SK-N-SH (cell line): ENCODE data around the gene COLEC11. TPM values are rescaled to one million over a fixed set of nuclear protein-coding genes. Genes with fewer than 3 reads are reported as not detected.

Source experiments
- CTCF ChIA-PET: fragments of 300-600, 350-600 bp; formaldehyde crosslinking; extraction: SDS; loops from one replicate; lab custom pipeline; 2021; lab: Yijun Ruan, JAX
- POLR2A ChIA-PET: fragments of 350-600 bp; sonication (Branson Sonifier 250); formaldehyde crosslinking; extraction: SDS; loops from one replicate; lab custom pipeline; 2020; ENCODE audit warnings: antibody characterized with exemption, inconsistent platforms; lab: Yijun Ruan, JAX
- DNase-seq: peaks from one replicate; pipeline ENCODE4 v3.0.0; 2012
- H2AFZ ChIP-seq: fragments of 200-600 bp; sonication (generic); 2 replicates; pipeline ENCODE4 v1.8.1; 2016; ENCODE audit warnings: antibody characterized with exemption, mild to moderate bottlenecking, low read depth
- H3F3A ChIP-seq: fragments of 200-600 bp; sonication (generic); replicated peaks from 2 replicates; pipeline ENCODE3; 2016; ENCODE audit warnings: antibody characterized with exemption, mild to moderate bottlenecking; ENCODE audit not compliant: insufficient read depth
- H3K27ac ChIP-seq, 2 experiments: fragments of 200-500 bp in 1 of 2; fragments of 200-600 bp in 1 of 2; sonication (Bioruptor generic) in 1 of 2; sonication (generic), shearing (Covaris generic) in 1 of 2; 2 replicates each; pipeline versions ENCODE4 v1.5.1 to v1.6.1; 2014 to 2016; ENCODE audit warnings: low read depth in 2 of 2, inconsistent platforms in 1 of 2, low read length in 1 of 2, mild to moderate bottlenecking in 1 of 2, mixed read lengths in 1 of 2
- H3K27me3 ChIP-seq: fragments of 200-600 bp; sonication (generic), shearing (Covaris generic); 2 replicates; pipeline ENCODE4 v1.6.1; 2016; ENCODE audit warnings: mixed run types; ENCODE audit not compliant: insufficient read depth
- H3K36me3 ChIP-seq, 2 experiments: fragments of 200-500 bp in 1 of 2; fragments of 200-600 bp in 1 of 2; sonication (Bioruptor generic) in 1 of 2; sonication (generic) in 1 of 2; replicated peaks in 1 of 2; 2 replicates each; pipeline versions ENCODE3 to v1.5.1; 2014 to 2016; ENCODE audit warnings: low read length in 1 of 2, mild to moderate bottlenecking in 1 of 2; ENCODE audit not compliant: insufficient read depth in 2 of 2, control insufficient read depth in 1 of 2
- H3K4me1 ChIP-seq, 2 experiments: fragments of 200-500 bp in 1 of 2; fragments of 200-600 bp in 1 of 2; sonication (Bioruptor generic) in 1 of 2; sonication (generic), shearing (Covaris generic) in 1 of 2; 2 replicates each; pipeline versions ENCODE4 v1.5.1 to v1.6.1; 2014 to 2016; ENCODE audit warnings: low read depth in 1 of 2, low read length in 1 of 2, mixed run types in 1 of 2; ENCODE audit not compliant: insufficient read depth in 2 of 2, control insufficient read depth in 1 of 2
- H3K4me2 ChIP-seq: fragments of 200-600 bp; sonication (generic), shearing (Covaris generic); 2 replicates; pipeline ENCODE4 v1.6.1; 2017; ENCODE audit warnings: mixed run types
- H3K4me3 ChIP-seq, 2 experiments: fragments of 200-500 bp in 1 of 2; fragments of 200-600 bp in 1 of 2; sonication (Bioruptor generic) in 1 of 2; sonication (generic), shearing (Covaris generic) in 1 of 2; 2 replicates each; pipeline versions ENCODE4 v1.5.1 to v1.8.1; 2014 to 2016; ENCODE audit warnings: low read depth in 2 of 2, inconsistent platforms in 1 of 2, low read length in 1 of 2, mild to moderate bottlenecking in 1 of 2, mixed read lengths in 1 of 2, moderate library complexity in 1 of 2
- H3K79me2 ChIP-seq: fragments of 200-600 bp; sonication (generic); 2 replicates; pipeline ENCODE4 v1.8.1; 2017; ENCODE audit warnings: mild to moderate bottlenecking; ENCODE audit not compliant: insufficient read depth
- H3K9ac ChIP-seq: fragments of 200-600 bp; sonication (generic); 2 replicates; pipeline ENCODE4 v1.6.1; 2017; ENCODE audit warnings: mixed run types
- H3K9me2 ChIP-seq: fragments of 200-600 bp; sonication (generic); 2 replicates; pipeline ENCODE4 v1.6.1; 2017; ENCODE audit warnings: mixed run types
- H3K9me3 ChIP-seq: fragments of 200-600 bp; sonication (generic); 2 replicates; pipeline ENCODE4 v1.6.1; 2017; ENCODE audit warnings: mixed run types, mild to moderate bottlenecking, moderate library complexity
- H4K20me1 ChIP-seq: fragments of 200-600 bp; sonication (generic); 2 replicates; pipeline ENCODE4 v1.6.1; 2017; ENCODE audit warnings: mild to moderate bottlenecking, mixed run types; ENCODE audit not compliant: insufficient read depth
- CHD2 ChIP-seq: fragments of 150-350 bp; IDR thresholded peaks from 2 replicates; pipeline ENCODE4 v1.6.1; 2018; ENCODE audit warnings: low read length; ENCODE audit not compliant: partially characterized antibody
- CTCF ChIP-seq: fragments of 200-600 bp; sonication (generic); IDR thresholded peaks from 2 replicates; pipeline ENCODE4 v1.6.1; 2017; ENCODE audit warnings: antibody characterized with exemption, mild to moderate bottlenecking, moderate library complexity
- EZH2phosphoT487 ChIP-seq: fragments of 200-600 bp; sonication (generic); IDR thresholded peaks from 2 replicates; pipeline ENCODE4 v1.6.1; 2017; ENCODE audit warnings: low read depth, mixed run types, mild to moderate bottlenecking, antibody characterized with exemption, moderate library complexity, borderline replicate concordance
- FOSL2 ChIP-seq: IDR thresholded peaks from 2 replicates; pipeline ENCODE4 v1.4.0; 2012; ENCODE audit warnings: low read depth, mild to moderate bottlenecking, moderate library complexity, borderline replicate concordance
- FOXM1 ChIP-seq: IDR thresholded peaks from 2 replicates; pipeline ENCODE4 v1.4.0; 2012; ENCODE audit warnings: low read depth, mild to moderate bottlenecking
- GATA2 ChIP-seq: sonication (generic); formaldehyde crosslinking; IDR thresholded peaks from 2 replicates; pipeline ENCODE4 v1.5.0; 2020; ENCODE audit warnings: mild to moderate bottlenecking, missing genetic modification reagents
- JUND ChIP-seq: IDR thresholded peaks from 2 replicates; pipeline ENCODE4 v1.4.0; 2012
- MEF2A ChIP-seq: IDR thresholded peaks from 2 replicates; pipeline ENCODE4 v1.4.0; 2012; ENCODE audit warnings: low read depth, borderline replicate concordance
- MXI1 ChIP-seq: IDR thresholded peaks from 2 replicates; pipeline ENCODE4 v1.6.1; 2012; ENCODE audit warnings: mild to moderate bottlenecking, low read depth, low read length, improper control_type of control experiment
- NFIC ChIP-seq: IDR thresholded peaks from 2 replicates; pipeline ENCODE4 v1.4.0; 2012; ENCODE audit warnings: borderline replicate concordance
- NRF1 ChIP-seq: IDR thresholded peaks from 2 replicates; pipeline ENCODE4 v1.6.1; 2012; ENCODE audit warnings: low read depth, mild to moderate bottlenecking, low read length
- POLR2AphosphoS5 ChIP-seq: IDR thresholded peaks from 2 replicates; pipeline ENCODE4 v1.6.1; 2012; ENCODE audit warnings: low read depth, low read length
- RCOR1 ChIP-seq: fragments of 150-350 bp; IDR thresholded peaks from 2 replicates; pipeline ENCODE4 v1.6.1; 2017; ENCODE audit warnings: antibody characterized with exemption, low read length
- REST ChIP-seq: IDR thresholded peaks from 2 replicates; pipeline ENCODE4 v1.6.1; 2012; ENCODE audit warnings: mild to moderate bottlenecking, low read depth, low read length, moderate library complexity
- RFX5 ChIP-seq: IDR thresholded peaks from 2 replicates; pipeline ENCODE4 v1.6.1; 2012; ENCODE audit warnings: mild to moderate bottlenecking, improper control_type of control experiment, low read length
- RXRA ChIP-seq: IDR thresholded peaks from 2 replicates; pipeline ENCODE4 v1.4.0; 2012; ENCODE audit warnings: low read depth, mild to moderate bottlenecking, borderline replicate concordance
- SIN3A ChIP-seq: IDR thresholded peaks from 2 replicates; pipeline ENCODE4 v1.6.1; 2012; ENCODE audit warnings: low read depth, mild to moderate bottlenecking, low read length, moderate library complexity, borderline replicate concordance
- SMC3 ChIP-seq: IDR thresholded peaks from 2 replicates; pipeline ENCODE4 v1.6.1; 2012; ENCODE audit warnings: low read depth, low read length, improper control_type of control experiment
- USF1 ChIP-seq: IDR thresholded peaks from 2 replicates; pipeline ENCODE4 v1.4.0; 2012; ENCODE audit warnings: low read depth, borderline replicate concordance
- YY1 ChIP-seq: IDR thresholded peaks from 2 replicates; pipeline ENCODE4 v1.4.0; 2012; ENCODE audit warnings: low read depth, mild to moderate bottlenecking
- WGBS: methylation state at CpG from one replicate; pipeline ENCODE4 v1.1.6; 2017; ENCODE audit warnings: low lambda C conversion rate; 5-methylcytosine and 5-hydroxymethylcytosine counted together
- polyA plus RNA-seq, 3 experiments: library from polyadenylated mRNA; depleted of rRNA; stranded (reverse); fragments of >200 nt; gene quantifications; 2 replicates each; pipeline ENCODE4 v1.2.3, GENCODE V29; 2012
- TF ChIP-seq, protein P1 (sequence below): fragments of 150-350 bp; IDR thresholded peaks from 2 replicates; pipeline ENCODE4 v1.6.1; 2016; ENCODE audit warnings: mild to moderate bottlenecking, low read depth, low read length

The COLEC11 gene
- polyA plus RNA-seq, 1 of the 3 experiments (the other 2 are of a cell fraction): 8.7 TPM

- H3K4me1 ChIP-seq: peaks cover 13 to 54% of the 10 kb centered on the region in 2 experiments
- H3K9ac ChIP-seq: no peak overlapping the region
- H3K4me3 ChIP-seq: no peak overlapping the region
- peak overlapping the region; percentile 71 to 97 for H3K27ac ChIP-seq
- H2AFZ ChIP-seq: no peak overlapping the region
- no peak for TF ChIP-seq SIN3A
- TF ChIP-seq JUND: no peak
- TF ChIP-seq CHD2: no peak
- TF ChIP-seq YY1: no peak
- TF ChIP-seq MEF2A: no peak
- TF ChIP-seq SMC3: no peak
- TF ChIP-seq GATA2 (CRISPR knock-in tag): no peak
- TF ChIP-seq RFX5: no peak
- TF ChIP-seq RCOR1: no peak
- TF ChIP-seq POLR2AphosphoS5: no peak
- no peak for TF ChIP-seq FOSL2
- no peak for TF ChIP-seq MXI1
- TF ChIP-seq FOXM1: no peak
- no peak for TF ChIP-seq RXRA
- TF ChIP-seq, protein P1, sequence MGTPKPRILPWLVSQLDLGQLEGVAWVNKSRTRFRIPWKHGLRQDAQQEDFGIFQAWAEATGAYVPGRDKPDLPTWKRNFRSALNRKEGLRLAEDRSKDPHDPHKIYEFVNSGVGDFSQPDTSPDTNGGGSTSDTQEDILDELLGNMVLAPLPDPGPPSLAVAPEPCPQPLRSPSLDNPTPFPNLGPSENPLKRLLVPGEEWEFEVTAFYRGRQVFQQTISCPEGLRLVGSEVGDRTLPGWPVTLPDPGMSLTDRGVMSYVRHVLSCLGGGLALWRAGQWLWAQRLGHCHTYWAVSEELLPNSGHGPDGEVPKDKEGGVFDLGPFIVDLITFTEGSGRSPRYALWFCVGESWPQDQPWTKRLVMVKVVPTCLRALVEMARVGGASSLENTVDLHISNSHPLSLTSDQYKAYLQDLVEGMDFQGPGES: no peak
- no peak for TF ChIP-seq USF1
- no peak for TF ChIP-seq NRF1
- TF ChIP-seq EZH2phosphoT487: no peak
- H3K9me2 ChIP-seq: no peaks in the 10 kb centered on the region
- peaks cover 13% of the 10 kb centered on the region for H4K20me1 ChIP-seq
- peaks cover 41% of the 10 kb centered on the region for H3F3A ChIP-seq
- no peak for DNase-seq
- H3K36me3 ChIP-seq: peaks cover 36 to 42% of the 10 kb centered on the region in 2 experiments
- no peaks in the 10 kb centered on the region for H3K9me3 ChIP-seq
- H3K27me3 ChIP-seq: no peaks in the 10 kb centered on the region
- H3K4me2 ChIP-seq: no peak overlapping the region
- peaks cover 33% of the 10 kb centered on the region for H3K79me2 ChIP-seq
- CTCF ChIA-PET: interaction anchor here (0.9 to 5.0 kb wide), 3 partner anchors 8 to 65 kb away, joined by 3 to 43 read pairs (median 38); partner anchors contain the start of gene COLEC11
- WGBS: 81% methylated on average over 14 of the region's 16 CpGs
- POLR2A ChIA-PET: interaction anchor here (0.7 to 4.3 kb wide), 4 partner anchors 8 to 1993 kb away, joined by 3 to 52 read pairs (median 4); partner anchors contain the start of gene COLEC11
Observed at GRCh38 chr2:3586220-3586619, 8.7 kb upstream of the COLEC11 start.

GRCh38 chr2:3587021-3587420, 7.9 kb upstream of the COLEC11 start:
- no peak overlapping the region for H2AFZ ChIP-seq
- WGBS: 75% methylated on average over 5 of the region's 5 CpGs
- no peak for DNase-seq
- no peaks in the 10 kb centered on the region for H3K9me2 ChIP-seq
- peaks cover 25% of the 10 kb centered on the region for H3K79me2 ChIP-seq
- peaks cover 33% of the 10 kb centered on the region for H3F3A ChIP-seq
- peaks cover 13 to 46% of the 10 kb centered on the region in 2 experiments for H3K4me1 ChIP-seq
- 0 out of 2 replicates have a peak, but pooled peaks cover 5% of the 10 kb centered on the region for H4K20me1 ChIP-seq
- peaks cover 28 to 34% of the 10 kb centered on the region in 2 experiments for H3K36me3 ChIP-seq
- ChIA-PET POLR2A (interaction anchor here (1.6 kb wide), 1 partner anchor 22 kb away, joined by 5 read pairs; no protein-coding TSS in a partner anchor), CTCF (interaction anchor here (0.7 to 1.6 kb wide), 3 partner anchors 11 to 64 kb away, joined by 3 to 5 read pairs (median 4); no protein-coding TSS in a partner anchor)
- no peak overlapping the region for H3K27ac ChIP-seq
- H3K9ac ChIP-seq: no peak overlapping the region
- no peak overlapping the region for H3K4me2 ChIP-seq
- H3K4me3 ChIP-seq: no peak overlapping the region
- H3K27me3 ChIP-seq: no peaks in the 10 kb centered on the region
- no peaks in the 10 kb centered on the region for H3K9me3 ChIP-seq
- TF ChIP-seq RCOR1 (no peak), NFIC (no peak), CTCF (no peak), MXI1 (no peak), FOXM1 (no peak), REST (no peak)
